Lung (tissue), 12 donors: ENCODE data around the gene PALLD. TPM values are rescaled to one million over a fixed set of nuclear protein-coding genes. Genes with fewer than 3 reads are reported as not detected.

ENCODE experiments used
- ATAC-seq: fragments of 200-7000 bp; cut with Tn5 transposase; one replicate; pipeline ENCODE4 v1.9.1; 2020; ENCODE audit warnings: moderate number of reproducible peaks; ENCODE audit not compliant: insufficient read depth, low FRiP score
- DNase-seq, 3 donors: peaks; one replicate each; pipeline ENCODE4 v3.0.0-alpha.2; 2013 to 2017
- H3K27ac ChIP-seq, 2 donors: one replicate each; pipeline ENCODE4 v1.5.1; 2013; ENCODE audit warnings: mild to moderate bottlenecking in 2 of 2, moderate library complexity in 2 of 2, control low read depth in 1 of 2, inconsistent platforms in 1 of 2, low read depth in 1 of 2, low read length in 1 of 2
- H3K27me3 ChIP-seq, 3 donors: one replicate each; pipeline ENCODE4 v1.5.1; 2013; ENCODE audit warnings: low read length in 2 of 3; ENCODE audit not compliant: control insufficient read depth in 3 of 3, insufficient read depth in 3 of 3
- H3K36me3 ChIP-seq, 4 donors: one replicate each; pipeline ENCODE4 v1.5.1; 2013; ENCODE audit warnings: low read length in 4 of 4, mild to moderate bottlenecking in 1 of 4, moderate library complexity in 1 of 4; ENCODE audit not compliant: control insufficient read depth in 4 of 4, insufficient read depth in 4 of 4
- H3K4me1 ChIP-seq, 5 donors: one replicate each; pipeline ENCODE4 v1.5.1; 2013; ENCODE audit warnings: low read length in 5 of 5, mild to moderate bottlenecking in 2 of 5, moderate library complexity in 1 of 5; ENCODE audit not compliant: control insufficient read depth in 5 of 5, insufficient read depth in 5 of 5
- H3K4me3 ChIP-seq: one replicate; pipeline ENCODE4 v1.5.1; 2013; ENCODE audit warnings: mild to moderate bottlenecking, control low read depth, moderate library complexity
- H3K9ac ChIP-seq, 2 donors: one replicate each; pipeline ENCODE4 v1.5.1; 2013; ENCODE audit warnings: low read length in 2 of 2, control low read depth in 1 of 2; ENCODE audit not compliant: insufficient read depth in 1 of 2
- H3K9me3 ChIP-seq, 4 donors: one replicate each; pipeline ENCODE4 v1.5.1; 2013; ENCODE audit warnings: low read length in 3 of 4, mild to moderate bottlenecking in 1 of 4, moderate library complexity in 1 of 4; ENCODE audit not compliant: control insufficient read depth in 4 of 4, insufficient read depth in 3 of 4
- CTCF ChIP-seq: IDR thresholded peaks from 2 replicates; pipeline ENCODE4 v1.5.1; 2012; ENCODE audit warnings: mild to moderate bottlenecking; ENCODE audit errors: control extremely low read depth, extremely low read depth
- WGBS, 2 donors: extraction: QIAGEN DNeasy Blood & Tissue Kit; methylation state at CpG; one replicate each; pipeline ENCODE4 v1.1.7; 2013; 5-methylcytosine and 5-hydroxymethylcytosine counted together
- polyA plus RNA-seq, 2 donors: library from polyadenylated mRNA; stranded (reverse); fragments of 200-250 nt; gene quantifications; one replicate each; pipeline ENCODE4 v1.2.1, GENCODE V29; 2013
- total RNA-seq, 2 donors: library from RNA; depleted of rRNA in 1 of 2; stranded (reverse); fragments of >200 nt in 1 of 2; gene quantifications; one replicate each; pipeline ENCODE4 v1.2.1, GENCODE V29; 2014 to 2021
- donor health status: control.
- donor health status: control.
- donor health status: Bipolar disorder and iron deficiency.
- donor health status: healthy.
- donor health status: DM: yes; HTN: yes; CAD: no.

The PALLD gene
- total and polyA plus RNA-seq, 4 donors, result 20.7 to 139 (median 63.0) TPM

GRCh38 chr4:168755598-168756477 lies 259.0 kb downstream of the PALLD start:
- TF ChIP-seq CTCF, result no peak
- 86 to 89% methylated on average over 8 of the region's 8 CpGs for WGBS, 2 donors

GRCh38 chr4:168757500-168757899 lies 260.6 kb downstream of the PALLD start:
- no peak overlapping the region for H3K4me3 ChIP-seq
- WGBS, 2 donors, result 92 to 94% methylated on average over 8 of the region's 8 CpGs
- H3K9me3 ChIP-seq, result peaks cover 0 to 2% (median 0%) of the 10 kb centered on the region in 4 donors
- DNase-seq (no peak), ATAC-seq (no peak)
- H3K4me1 ChIP-seq, result peaks cover 0 to 2% (median 0%) of the 10 kb centered on the region in 5 donors
- TF ChIP-seq CTCF, result no peak
- no peak overlapping the region for H3K9ac ChIP-seq
- H3K27ac ChIP-seq, result no peak overlapping the region
- H3K36me3 ChIP-seq, result no peaks in the 10 kb centered on the region
- H3K27me3 ChIP-seq, result no peaks in the 10 kb centered on the region

More at GRCh38 chr4:168755598-168756477, 259.0 kb downstream of the PALLD start:
- no peak overlapping the region for H3K27ac ChIP-seq
- ATAC-seq, result no peak
- DNase-seq, result no peak
- peaks cover 0 to 2% (median 0%) of the 10 kb centered on the region in 4 donors for H3K9me3 ChIP-seq
- no peaks in the 10 kb centered on the region for H3K27me3 ChIP-seq
- H3K36me3 ChIP-seq, result no peaks in the 10 kb centered on the region
- H3K9ac ChIP-seq, result no peak overlapping the region
- H3K4me3 ChIP-seq, result no peak overlapping the region
- H3K4me1 ChIP-seq, result peaks cover 0 to 2% (median 0%) of the 10 kb centered on the region in 5 donors

- peak overlapping the region in 1 of 2 donors; percentile 9 for H3K27ac ChIP-seq
Measured at GRCh38 chr4:168758351-168758876, 261.6 kb downstream of the PALLD start.

More at GRCh38 chr4:168758351-168758876, 261.6 kb downstream of the PALLD start:
- peaks cover 0 to 2% (median 0%) of the 10 kb centered on the region in 5 donors for H3K4me1 ChIP-seq
- no peaks in the 10 kb centered on the region for H3K36me3 ChIP-seq
- no peak overlapping the region for H3K9ac ChIP-seq
- no peak for ATAC-seq
- DNase-seq, result no peak
- no peak overlapping the region for H3K4me3 ChIP-seq
- peaks cover 0 to 2% (median 0%) of the 10 kb centered on the region in 4 donors for H3K9me3 ChIP-seq
- H3K27me3 ChIP-seq, result no peaks in the 10 kb centered on the region
- TF ChIP-seq CTCF, result no peak
- 69 to 75% methylated on average over 4 of the region's 4 CpGs for WGBS, 2 donors
